Thyroid gland (tissue), 4 donors: ENCODE data around the gene VMP1. TPM values are rescaled to one million over a fixed set of nuclear protein-coding genes. Genes with fewer than 3 reads are reported as not detected.
A peak's percentile ranks its signal among the peaks of the same experiment; 100 is the strongest.

Experiments used
- DNase-seq, 2 donors: peaks; one replicate each; pipeline ENCODE4 v3.0.0-alpha.2; 2019
- H3K27ac ChIP-seq, 3 donors: fragments of 200-600 bp; sonication (generic); 1 replicate in 2 of 3; 2 replicates in 1 of 3; pipeline ENCODE4 v1.5.1; 2016 to 2019; ENCODE audit warnings: mild to moderate bottlenecking in 1 of 3, moderate library complexity in 1 of 3
- H3K27me3 ChIP-seq: fragments of 200-600 bp; sonication (generic); one replicate; pipeline ENCODE4 v1.5.1; 2019
- H3K36me3 ChIP-seq, 2 donors: fragments of 200-600 bp; sonication (generic); one replicate each; pipeline ENCODE4 v1.5.1; 2016 to 2019
- H3K4me1 ChIP-seq, 2 donors: fragments of 200-600 bp; sonication (generic); one replicate each; pipeline ENCODE4 v1.5.1; 2017 to 2019
- H3K4me3 ChIP-seq, 3 donors: fragments of 200-600 bp; sonication (generic); replicated peaks in 1 of 3; 1 replicate in 2 of 3; 2 replicates in 1 of 3; pipeline ENCODE4 v1.5.1; 2016; ENCODE audit warnings: mild to moderate bottlenecking in 1 of 3
- H3K9me3 ChIP-seq: fragments of 200-600 bp; sonication (generic); one replicate; pipeline ENCODE4 v1.5.1; 2017
- POLR2A ChIP-seq, 2 donors: fragments of 450-650 bp; IDR thresholded peaks; one replicate each; pipeline ENCODE4 v1.6.1; 2017; ENCODE audit warnings: antibody characterized with exemption in 2 of 2, mild to moderate bottlenecking in 2 of 2, moderate library complexity in 1 of 2
- WGBS, 2 donors: methylation state at CpG; one replicate each; pipeline ENCODE4 v1.1.5; 2017; 5-methylcytosine and 5-hydroxymethylcytosine counted together
- intact Hi-C: fragments of 100-400 bp; cut with DNase I; formaldehyde crosslinking; loops from one replicate; pipeline ENCODE4 v1.15.1; 2023
- total RNA-seq, 4 donors: library from RNA; depleted of rRNA; stranded (reverse); fragments of >200 nt; gene quantifications; one replicate each; pipeline ENCODE4 v1.2.3, GENCODE V29; 2016
- TF ChIP-seq, protein P1 (sequence below), 6 experiments: fragments of 200-600 bp in 3 of 6; fragments of 450-650 bp in 3 of 6; sonication (generic) in 3 of 6; IDR thresholded peaks; one replicate each; pipeline ENCODE4 v1.5.1; 2016 to 2019; ENCODE audit warnings: antibody characterized with exemption in 6 of 6, mild to moderate bottlenecking in 2 of 6, inconsistent platforms in 1 of 6, moderate library complexity in 1 of 6

Gene VMP1
- total RNA-seq, 4 donors from 2014 or later = 98.5 to 168 (median 125) TPM

DNA sequence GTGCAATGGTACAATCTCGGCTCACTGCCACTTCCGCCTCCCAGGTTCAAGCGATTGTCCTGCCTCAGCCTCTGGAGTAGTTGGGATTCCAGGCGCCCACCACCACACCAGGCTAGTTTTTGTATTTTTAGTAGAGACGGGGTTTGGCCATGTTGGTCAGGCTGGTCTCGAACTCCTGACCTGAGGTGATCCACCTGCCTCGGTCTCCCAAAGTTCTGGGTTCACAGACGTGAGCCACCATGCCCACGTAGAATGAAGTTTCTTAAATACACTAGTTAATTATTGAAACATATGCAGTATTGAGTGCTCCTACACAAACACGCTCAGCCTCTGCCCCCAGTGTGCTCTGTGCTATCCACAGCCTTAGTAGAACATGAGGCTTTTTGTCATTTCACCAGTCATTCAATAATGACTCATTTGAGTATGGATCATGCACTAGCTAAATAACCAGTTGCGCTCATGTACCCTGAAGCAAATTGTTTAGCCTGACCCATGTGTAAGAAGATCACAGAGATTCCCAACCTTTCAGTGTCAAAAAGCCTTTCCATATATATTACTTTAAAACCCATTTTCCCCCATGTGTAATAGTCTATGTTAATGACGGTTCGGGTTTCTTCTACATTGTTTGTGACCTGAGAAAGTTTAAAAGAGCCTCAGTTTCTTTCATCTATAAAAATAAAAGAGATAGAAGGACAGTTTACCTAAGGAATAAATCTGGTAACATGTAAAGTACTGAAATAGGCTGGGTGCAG lies 135.6 kb downstream of the VMP1 start:
- TF ChIP-seq, protein P1, sequence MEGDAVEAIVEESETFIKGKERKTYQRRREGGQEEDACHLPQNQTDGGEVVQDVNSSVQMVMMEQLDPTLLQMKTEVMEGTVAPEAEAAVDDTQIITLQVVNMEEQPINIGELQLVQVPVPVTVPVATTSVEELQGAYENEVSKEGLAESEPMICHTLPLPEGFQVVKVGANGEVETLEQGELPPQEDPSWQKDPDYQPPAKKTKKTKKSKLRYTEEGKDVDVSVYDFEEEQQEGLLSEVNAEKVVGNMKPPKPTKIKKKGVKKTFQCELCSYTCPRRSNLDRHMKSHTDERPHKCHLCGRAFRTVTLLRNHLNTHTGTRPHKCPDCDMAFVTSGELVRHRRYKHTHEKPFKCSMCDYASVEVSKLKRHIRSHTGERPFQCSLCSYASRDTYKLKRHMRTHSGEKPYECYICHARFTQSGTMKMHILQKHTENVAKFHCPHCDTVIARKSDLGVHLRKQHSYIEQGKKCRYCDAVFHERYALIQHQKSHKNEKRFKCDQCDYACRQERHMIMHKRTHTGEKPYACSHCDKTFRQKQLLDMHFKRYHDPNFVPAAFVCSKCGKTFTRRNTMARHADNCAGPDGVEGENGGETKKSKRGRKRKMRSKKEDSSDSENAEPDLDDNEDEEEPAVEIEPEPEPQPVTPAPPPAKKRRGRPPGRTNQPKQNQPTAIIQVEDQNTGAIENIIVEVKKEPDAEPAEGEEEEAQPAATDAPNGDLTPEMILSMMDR (IDR thresholded peaks at IDR 0.05) = no peak
- TF ChIP-seq POLR2A (IDR thresholded peaks at IDR 0.05) = peak in 1 of 2 donors; percentile 22
- Histone ChIP-seq H3K9me3 (no peaks in the 10 kb centered on the region), H3K4me1 (peaks cover 49 to 53% of the 10 kb centered on the region in 2 donors), H3K27me3 (no peaks in the 10 kb centered on the region), H3K27ac (peak overlapping the region; percentile 33 to 98 (median 93)), H3K36me3 (peaks cover 0 to 13% of the 10 kb centered on the region in 2 donors), H3K4me3 (no peak overlapping the region)
- WGBS, 2 donors = 86 to 87% methylated on average over 13 of the region's 13 CpGs
- intact Hi-C loops = no loop called here
- peak; percentile 55 to 68 for DNase-seq

DNA sequence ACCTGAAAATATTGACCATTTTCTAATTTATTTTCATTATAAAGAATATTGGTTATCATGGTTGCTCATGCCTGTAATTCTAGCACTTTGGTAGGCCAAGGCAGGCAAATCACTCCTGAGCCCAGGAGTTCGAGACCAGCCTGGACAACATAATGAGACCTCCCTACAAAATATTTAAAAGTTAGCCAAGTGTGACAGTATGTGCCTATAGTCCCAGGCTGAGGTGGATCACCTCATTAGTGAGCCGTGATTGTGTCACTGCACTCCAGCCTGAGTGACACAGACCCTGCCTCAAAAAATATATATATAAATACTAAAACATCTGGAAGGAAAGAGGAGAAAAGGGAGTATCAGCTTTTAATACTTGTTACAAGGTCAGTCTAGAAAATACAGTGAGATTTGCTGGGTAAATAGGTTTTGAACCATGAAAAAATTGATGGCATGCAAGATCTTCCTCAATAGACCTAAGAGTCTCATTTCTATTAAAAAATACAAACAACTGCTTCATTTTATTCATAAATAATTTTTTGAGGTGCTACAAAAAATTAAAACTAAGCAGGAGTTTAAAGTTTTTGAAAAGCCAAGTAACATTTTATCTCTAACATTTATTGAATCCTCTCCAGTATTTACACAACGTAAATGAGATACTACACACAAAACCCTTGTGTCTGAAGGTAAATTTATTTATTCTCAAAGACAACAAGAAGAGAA lies 137.6 kb downstream of the VMP1 start:
- no peak for DNase-seq
- H3K9me3 ChIP-seq = no peaks in the 10 kb centered on the region
- H3K4me1 ChIP-seq = peaks cover 53 to 60% of the 10 kb centered on the region in 2 donors
- peak overlapping the region; percentile 74 to 98 (median 85) for H3K27ac ChIP-seq
- TF ChIP-seq, protein P1 (IDR thresholded peaks at IDR 0.05) = no peak
- TF ChIP-seq POLR2A (IDR thresholded peaks at IDR 0.05) = no peak
- H3K27me3 ChIP-seq = no peaks in the 10 kb centered on the region
- no peak overlapping the region for H3K4me3 ChIP-seq
- intact Hi-C loops = no loop called here
- H3K36me3 ChIP-seq = peaks cover 0 to 5% of the 10 kb centered on the region in 2 donors
- WGBS, 2 donors = 58 to 63% methylated on average over 3 of the region's 3 CpGs

DNA sequence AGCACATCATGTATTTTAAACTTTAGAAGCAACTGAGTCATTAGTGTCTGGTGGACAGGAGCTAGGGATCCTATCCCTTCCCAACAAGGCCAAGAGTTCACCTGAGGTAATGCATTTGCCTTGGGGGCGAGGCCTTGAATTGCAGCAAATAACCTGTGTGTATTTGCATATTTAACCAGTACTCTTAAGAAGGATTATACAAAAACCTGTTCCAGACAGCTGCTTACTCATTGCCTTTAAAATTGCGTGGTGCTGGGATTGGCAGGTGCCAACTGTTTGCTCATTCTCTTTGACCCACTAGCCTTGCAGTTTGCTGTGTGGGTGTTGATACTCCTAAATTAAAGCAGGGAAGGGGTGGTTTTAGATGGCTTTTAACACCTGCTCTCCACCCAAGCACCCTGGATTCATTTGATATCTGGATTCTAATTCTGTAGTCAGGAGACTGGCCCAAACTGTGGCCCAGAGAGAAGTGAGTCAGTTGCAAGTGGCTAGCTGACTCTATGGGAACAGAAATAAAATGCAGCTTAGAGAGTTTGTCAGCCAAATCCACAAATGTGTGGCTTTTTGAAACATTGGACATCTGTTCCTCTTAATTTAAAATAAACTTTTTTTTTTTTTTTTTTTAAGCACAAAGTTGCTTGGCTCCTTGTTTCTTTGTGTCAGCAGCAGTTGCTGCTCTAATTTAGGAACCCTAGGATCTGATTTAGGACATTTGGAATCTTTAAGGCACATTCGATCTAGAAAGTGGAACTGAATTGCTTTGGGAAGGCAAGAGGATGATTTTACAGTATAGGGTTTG lies 138.3 kb downstream of the VMP1 start:
- intact Hi-C loops = no loop called here
- peak in 1 of 2 donors; percentile 16 for TF ChIP-seq POLR2A (IDR thresholded peaks at IDR 0.05)
- TF ChIP-seq, protein P1 (IDR thresholded peaks at IDR 0.05) = no peak
- Histone ChIP-seq H3K4me3 (no peak overlapping the region), H3K27ac (peak overlapping the region; percentile 74 to 98 (median 85)), H3K4me1 (peaks cover 53 to 55% of the 10 kb centered on the region in 2 donors), H3K9me3 (no peaks in the 10 kb centered on the region), H3K36me3 (no peaks in the 10 kb centered on the region), H3K27me3 (no peaks in the 10 kb centered on the region)
- WGBS, 2 donors = 37 to 46% methylated on average over 3 of the region's 3 CpGs
- peak; percentile 39 to 43 for DNase-seq

DNA sequence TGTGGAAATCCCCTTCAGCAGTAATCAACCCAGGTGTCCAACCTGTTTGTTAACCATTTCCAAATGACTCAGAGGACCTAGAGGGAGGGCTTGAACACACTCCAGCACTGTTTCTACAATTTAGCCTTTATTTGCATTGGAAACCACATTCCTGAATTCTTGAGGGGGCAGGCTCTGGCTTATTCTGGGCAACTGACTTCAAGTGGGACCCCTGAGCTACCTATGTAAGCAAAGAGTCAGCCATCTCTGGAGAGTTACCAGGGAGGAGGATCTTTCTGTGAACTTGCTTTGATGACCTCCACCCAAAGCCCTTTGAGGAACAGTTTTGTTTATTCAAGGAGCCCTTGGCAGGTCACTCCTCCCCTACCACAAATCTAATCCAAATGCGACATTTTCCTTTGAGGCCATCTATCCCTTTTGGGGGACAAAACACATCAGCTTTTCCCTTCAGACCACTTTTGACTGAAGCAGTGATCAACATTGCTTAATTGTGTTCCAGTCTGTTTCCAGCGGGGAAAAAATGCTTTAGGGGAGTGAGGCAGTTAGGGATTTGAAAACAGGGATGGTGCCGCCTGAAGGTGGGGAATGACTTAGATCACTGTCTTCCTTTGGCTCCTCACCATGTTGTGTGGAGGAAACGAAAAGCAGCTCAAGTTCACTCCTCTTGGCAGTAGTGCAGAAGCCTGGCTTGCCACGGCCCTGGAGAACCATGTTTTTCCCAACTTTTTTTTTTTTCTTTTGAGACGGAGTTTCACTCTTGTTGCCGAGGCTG lies 139.1 kb downstream of the VMP1 start:
- intact Hi-C loops = no loop called here
- peak overlapping the region; percentile 74 to 98 (median 85) for H3K27ac ChIP-seq
- H3K9me3 ChIP-seq = no peaks in the 10 kb centered on the region
- H3K4me1 ChIP-seq = peaks cover 48 to 59% of the 10 kb centered on the region in 2 donors
- TF ChIP-seq, protein P1 (IDR thresholded peaks at IDR 0.05) = no peak
- TF ChIP-seq POLR2A (IDR thresholded peaks at IDR 0.05) = peak in 1 of 2 donors; percentile 25
- no peak overlapping the region for H3K4me3 ChIP-seq
- 24 to 29% methylated on average over 7 of the region's 7 CpGs for WGBS, 2 donors
- H3K27me3 ChIP-seq = no peaks in the 10 kb centered on the region
- H3K36me3 ChIP-seq = no peaks in the 10 kb centered on the region
- DNase-seq = peak; percentile 41 to 51
